T-helper 1 cell treated with Interleukin-12 subunit alpha and Interleukin-12 subunit beta and Interleukin-4 antibody, amounts not matched to agents 30 μg/mL and 1 μg/mL, for 36 hours (primary cell): ENCODE results near the gene CAMTA1.

Experiments used
- H3K27ac Mint-ChIP-seq: one replicate; pipeline ENCODE4 v1.8.0; 2021; ENCODE audit warnings: mild to moderate bottlenecking, mixed read lengths
- H3K27me3 Mint-ChIP-seq: one replicate; pipeline ENCODE4 v1.8.0; 2021; ENCODE audit warnings: low read depth, mixed read lengths
- H3K36me3 Mint-ChIP-seq: one replicate; pipeline ENCODE4 v1.8.0; 2021; ENCODE audit warnings: low read depth, mixed read lengths
- H3K4me1 Mint-ChIP-seq: one replicate; pipeline ENCODE4 v1.8.0; 2021; ENCODE audit warnings: low read depth, mixed read lengths
- H3K4me3 Mint-ChIP-seq: one replicate; pipeline ENCODE4 v1.8.0; 2021; ENCODE audit warnings: mild to moderate bottlenecking, moderate library complexity, mixed read lengths
- H3K9me3 Mint-ChIP-seq: one replicate; pipeline ENCODE4 v1.8.0; 2021; ENCODE audit warnings: mixed read lengths

Gene CAMTA1

DNA sequence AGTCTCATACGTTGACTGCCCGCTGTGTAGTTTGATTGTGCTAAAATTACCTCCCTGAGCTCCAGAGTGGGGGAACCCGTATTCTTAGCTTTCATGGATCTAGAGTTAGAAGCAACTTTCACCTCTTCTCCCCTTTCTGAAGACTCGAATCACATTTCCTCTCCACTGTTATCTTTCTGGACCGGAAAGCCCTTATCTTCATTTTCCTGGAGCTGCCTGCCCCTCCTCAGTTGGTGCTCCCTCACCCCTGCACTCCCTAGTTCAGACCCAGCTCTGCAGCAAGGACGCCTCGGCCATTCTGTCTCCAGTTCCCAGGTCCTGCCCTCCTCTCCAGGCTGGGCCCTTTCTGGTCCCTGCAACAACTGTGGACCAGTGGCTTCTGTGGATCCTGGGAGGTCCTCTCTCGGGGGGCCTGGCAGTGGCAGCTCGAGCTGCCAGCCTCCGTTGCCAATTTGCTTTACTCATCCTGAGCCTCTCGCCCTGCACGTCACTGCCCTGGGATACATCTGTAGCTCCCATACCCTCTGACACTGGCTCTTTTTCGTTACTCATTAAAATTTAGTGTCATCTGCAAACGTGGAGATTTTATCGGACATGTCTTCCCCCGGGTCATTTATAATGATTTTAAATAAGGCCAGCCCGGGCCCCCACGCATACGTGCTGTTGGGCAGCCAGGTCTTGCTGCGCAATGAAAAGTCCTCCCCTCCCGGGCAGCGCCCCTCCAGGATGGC lies 844.4 kb downstream of the CAMTA1 start:
- Mint-ChIP-seq H3K27ac (no peak overlapping the region), H3K4me1 (no peaks in the 10 kb centered on the region), H3K36me3 (no peaks in the 10 kb centered on the region), H3K27me3 (no peaks in the 10 kb centered on the region), H3K9me3 (no peaks in the 10 kb centered on the region), H3K4me3 (no peak overlapping the region)

DNA sequence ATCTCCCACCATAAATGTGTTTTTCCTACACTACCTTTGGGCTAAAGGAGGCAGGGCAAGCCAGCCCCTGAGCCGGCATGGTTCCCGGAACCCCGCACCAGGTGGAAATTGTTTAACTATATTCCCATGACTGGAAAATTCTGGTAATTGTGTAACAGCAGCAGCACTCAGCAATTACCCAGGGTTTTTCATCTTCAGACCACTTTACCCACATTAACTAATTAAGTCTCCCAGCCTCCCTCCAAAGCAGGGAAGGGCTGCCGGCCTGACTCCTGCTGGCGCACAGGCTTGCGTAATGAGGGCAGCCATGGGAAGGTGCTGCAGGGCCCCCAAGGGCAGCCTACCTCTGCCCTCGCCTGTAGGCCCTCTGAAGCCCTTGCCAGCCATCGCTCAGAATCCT lies 845.1 kb downstream of the CAMTA1 start:
- Mint-ChIP-seq H3K4me1 (no peaks in the 10 kb centered on the region), H3K9me3 (no peaks in the 10 kb centered on the region), H3K4me3 (no peak overlapping the region), H3K27ac (no peak overlapping the region), H3K27me3 (no peaks in the 10 kb centered on the region), H3K36me3 (no peaks in the 10 kb centered on the region)

DNA sequence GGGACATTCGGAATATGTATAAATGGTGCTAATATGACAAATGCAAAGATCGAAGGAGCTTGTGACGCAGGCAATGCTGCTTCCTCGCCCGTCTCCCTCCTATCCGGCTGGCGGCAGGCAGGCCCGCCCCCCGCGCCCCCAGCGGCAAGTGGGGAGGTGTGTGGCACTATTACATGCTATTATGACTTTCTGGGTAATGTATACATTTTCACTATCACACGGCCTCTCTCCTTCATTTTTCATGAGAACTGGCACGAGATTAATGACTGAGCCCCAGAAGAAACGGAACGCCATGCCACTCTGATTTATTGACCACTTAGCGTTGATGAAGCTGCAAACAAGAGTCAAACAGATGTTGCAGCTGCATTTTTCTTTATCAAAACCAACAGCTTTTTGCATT lies 846.9 kb downstream of the CAMTA1 start:
- H3K4me1 Mint-ChIP-seq = no peaks in the 10 kb centered on the region
- no peaks in the 10 kb centered on the region for H3K36me3 Mint-ChIP-seq
- no peak overlapping the region for H3K4me3 Mint-ChIP-seq
- no peaks in the 10 kb centered on the region for H3K27me3 Mint-ChIP-seq
- no peak overlapping the region for H3K27ac Mint-ChIP-seq
- no peaks in the 10 kb centered on the region for H3K9me3 Mint-ChIP-seq

DNA sequence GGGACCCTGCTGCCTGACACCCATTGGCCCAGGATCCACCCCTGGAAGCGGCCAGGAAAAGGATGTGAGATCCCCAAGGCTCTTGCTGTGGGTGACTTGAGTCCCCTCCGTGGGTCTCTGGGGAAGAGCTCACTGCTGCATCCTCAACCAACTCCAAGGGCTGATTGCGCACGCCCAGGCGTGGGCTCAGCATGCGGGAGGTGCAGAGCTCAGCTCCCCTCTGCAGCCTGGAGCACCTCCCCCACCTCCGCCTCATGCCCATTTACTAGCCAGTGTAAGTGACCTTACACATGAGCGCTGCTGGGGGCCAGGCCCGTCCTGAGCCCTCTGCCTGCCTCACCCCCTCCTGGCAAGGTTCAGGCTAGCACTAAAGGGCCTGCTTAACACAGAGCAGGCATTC lies 847.4 kb downstream of the CAMTA1 start:
- Mint-ChIP-seq H3K4me1 (no peaks in the 10 kb centered on the region), H3K27ac (no peak overlapping the region), H3K27me3 (no peaks in the 10 kb centered on the region), H3K36me3 (no peaks in the 10 kb centered on the region), H3K9me3 (no peaks in the 10 kb centered on the region), H3K4me3 (no peak overlapping the region)

DNA sequence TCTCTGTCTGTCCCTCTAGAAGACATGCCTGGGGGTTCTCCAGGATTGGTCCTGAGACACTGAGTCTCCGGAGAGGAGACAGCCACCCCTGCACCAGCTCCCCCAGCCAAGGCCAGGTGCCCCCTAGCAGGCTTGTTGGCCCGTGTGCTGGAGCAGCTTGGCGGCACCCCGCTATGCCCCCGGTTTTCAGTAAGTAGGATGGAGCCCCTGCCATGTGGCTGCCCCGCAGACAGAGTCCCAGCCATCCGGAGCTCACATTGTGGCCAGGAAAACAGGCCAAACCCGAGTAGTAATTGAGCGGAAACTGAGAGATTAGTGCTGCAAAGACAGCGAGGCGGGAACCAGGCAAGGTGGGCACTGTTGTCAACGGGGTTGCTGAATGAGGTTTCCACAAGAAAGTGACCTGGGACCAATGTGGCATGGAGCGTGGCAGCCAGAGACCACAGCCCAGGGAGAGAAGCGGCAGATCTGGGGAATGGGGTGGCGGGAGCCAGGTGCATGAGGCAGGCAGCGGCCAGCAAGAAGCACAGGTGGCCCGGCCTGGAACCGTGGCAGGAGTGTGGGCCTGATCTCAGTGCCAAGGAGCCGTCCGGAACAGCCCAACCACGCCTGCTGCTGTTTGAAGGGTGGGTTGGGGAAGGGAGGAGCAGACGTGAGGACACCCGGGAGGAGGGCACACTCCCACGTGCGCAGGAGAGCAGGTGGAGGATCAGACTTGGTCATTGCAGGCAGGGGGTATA lies 848.4 kb downstream of the CAMTA1 start:
- Mint-ChIP-seq H3K27me3 (no peaks in the 10 kb centered on the region), H3K36me3 (no peaks in the 10 kb centered on the region), H3K27ac (no peak overlapping the region), H3K9me3 (no peaks in the 10 kb centered on the region), H3K4me3 (no peak overlapping the region), H3K4me1 (no peaks in the 10 kb centered on the region)

DNA sequence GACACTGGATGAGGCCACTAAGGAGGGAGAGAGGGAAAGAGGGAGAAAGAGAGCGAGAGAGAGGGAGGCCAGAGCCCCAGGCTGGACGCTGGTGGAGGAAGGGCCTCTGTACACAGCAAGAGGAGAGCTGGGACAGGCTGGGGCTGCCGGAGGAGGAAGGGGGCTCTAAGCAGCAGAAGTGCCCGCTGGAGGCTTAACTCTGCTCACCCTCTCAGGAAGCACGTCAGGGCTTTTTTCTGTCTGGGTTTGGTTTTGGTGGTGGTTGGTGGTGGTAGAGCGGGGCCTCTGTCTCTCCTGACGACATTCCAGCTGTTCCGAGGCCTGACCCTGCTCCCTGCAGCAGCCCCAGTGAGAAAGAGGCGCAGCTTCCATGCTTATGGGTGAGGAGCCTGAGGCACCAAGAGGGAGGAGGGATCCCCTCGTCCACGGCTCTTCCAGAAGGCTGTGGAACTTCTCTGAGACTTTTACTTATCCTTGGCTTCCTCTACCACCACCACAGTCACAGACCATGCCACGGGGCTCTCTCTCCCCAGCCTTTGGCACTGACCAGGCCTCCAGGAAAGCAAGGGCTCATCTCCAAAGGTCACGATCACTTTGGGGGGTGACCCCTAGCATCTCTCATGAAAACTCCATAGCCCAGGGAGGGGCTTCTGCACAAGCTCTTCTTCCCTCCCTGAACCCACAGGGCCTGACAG lies 849.4 kb downstream of the CAMTA1 start:
- no peak overlapping the region for H3K4me3 Mint-ChIP-seq
- H3K27ac Mint-ChIP-seq = no peak overlapping the region
- H3K27me3 Mint-ChIP-seq = no peaks in the 10 kb centered on the region
- no peaks in the 10 kb centered on the region for H3K36me3 Mint-ChIP-seq
- H3K4me1 Mint-ChIP-seq = no peaks in the 10 kb centered on the region
- no peaks in the 10 kb centered on the region for H3K9me3 Mint-ChIP-seq

DNA sequence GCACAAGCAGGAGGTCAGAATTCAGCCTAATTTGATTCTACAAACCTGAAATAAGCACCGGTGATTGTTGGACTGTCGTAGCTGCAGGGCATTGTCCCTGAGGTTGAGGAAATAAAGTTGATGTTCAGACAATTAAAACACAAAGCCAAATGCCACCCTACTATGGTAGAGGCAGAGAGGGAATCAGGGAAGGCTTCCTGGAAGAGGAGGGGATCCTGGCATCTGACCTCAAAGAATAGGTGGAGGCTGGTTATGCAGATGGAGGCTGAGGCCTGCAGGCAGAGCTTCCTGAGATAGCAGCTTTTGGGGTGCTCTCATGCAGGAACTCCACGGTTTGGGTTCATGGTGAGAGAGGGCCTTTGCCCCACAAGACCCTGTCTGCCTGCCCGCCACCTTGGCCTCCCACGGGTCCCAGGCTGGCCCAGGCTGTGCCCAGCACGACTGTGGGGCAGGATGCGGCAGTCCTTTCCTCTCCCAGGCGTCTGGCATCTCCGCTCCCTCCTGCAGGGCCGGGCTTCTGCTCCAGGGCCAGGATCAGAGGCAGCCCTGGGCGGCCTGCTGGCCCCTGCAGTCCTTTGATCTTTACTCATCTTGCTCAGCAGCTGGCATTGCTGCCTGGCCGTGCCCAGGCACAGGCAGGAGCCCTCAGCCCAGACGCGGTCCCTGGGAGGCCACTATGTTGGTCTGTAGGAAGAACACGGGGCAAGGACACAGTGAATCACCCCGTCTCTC lies 851.7 kb downstream of the CAMTA1 start:
- no peaks in the 10 kb centered on the region for H3K36me3 Mint-ChIP-seq
- H3K27me3 Mint-ChIP-seq = no peaks in the 10 kb centered on the region
- H3K27ac Mint-ChIP-seq = no peak overlapping the region
- no peaks in the 10 kb centered on the region for H3K4me1 Mint-ChIP-seq
- no peaks in the 10 kb centered on the region for H3K9me3 Mint-ChIP-seq
- no peak overlapping the region for H3K4me3 Mint-ChIP-seq

DNA sequence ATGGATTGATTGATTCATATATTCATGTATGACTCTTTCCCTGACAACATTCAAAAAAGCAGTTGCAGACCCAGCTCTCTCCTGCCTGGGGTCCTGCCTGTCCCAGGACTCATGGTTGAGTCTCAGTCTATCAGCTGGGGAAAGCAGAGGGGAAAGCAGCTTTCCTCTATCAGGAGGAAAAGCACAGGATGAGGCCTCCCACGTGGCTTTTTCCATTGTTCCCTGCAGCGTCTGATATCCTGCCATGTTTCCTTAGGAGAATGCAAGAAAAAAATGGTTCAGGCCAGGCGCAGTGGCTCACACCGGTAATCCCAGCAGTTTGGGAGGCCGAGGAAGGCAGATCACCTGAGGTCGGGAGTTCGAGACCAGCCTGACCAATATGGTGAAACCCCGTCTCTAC lies 852.8 kb downstream of the CAMTA1 start:
- no peaks in the 10 kb centered on the region for H3K36me3 Mint-ChIP-seq
- no peak overlapping the region for H3K27ac Mint-ChIP-seq
- H3K4me1 Mint-ChIP-seq = no peaks in the 10 kb centered on the region
- no peak overlapping the region for H3K4me3 Mint-ChIP-seq
- H3K9me3 Mint-ChIP-seq = no peaks in the 10 kb centered on the region
- H3K27me3 Mint-ChIP-seq = no peaks in the 10 kb centered on the region

DNA sequence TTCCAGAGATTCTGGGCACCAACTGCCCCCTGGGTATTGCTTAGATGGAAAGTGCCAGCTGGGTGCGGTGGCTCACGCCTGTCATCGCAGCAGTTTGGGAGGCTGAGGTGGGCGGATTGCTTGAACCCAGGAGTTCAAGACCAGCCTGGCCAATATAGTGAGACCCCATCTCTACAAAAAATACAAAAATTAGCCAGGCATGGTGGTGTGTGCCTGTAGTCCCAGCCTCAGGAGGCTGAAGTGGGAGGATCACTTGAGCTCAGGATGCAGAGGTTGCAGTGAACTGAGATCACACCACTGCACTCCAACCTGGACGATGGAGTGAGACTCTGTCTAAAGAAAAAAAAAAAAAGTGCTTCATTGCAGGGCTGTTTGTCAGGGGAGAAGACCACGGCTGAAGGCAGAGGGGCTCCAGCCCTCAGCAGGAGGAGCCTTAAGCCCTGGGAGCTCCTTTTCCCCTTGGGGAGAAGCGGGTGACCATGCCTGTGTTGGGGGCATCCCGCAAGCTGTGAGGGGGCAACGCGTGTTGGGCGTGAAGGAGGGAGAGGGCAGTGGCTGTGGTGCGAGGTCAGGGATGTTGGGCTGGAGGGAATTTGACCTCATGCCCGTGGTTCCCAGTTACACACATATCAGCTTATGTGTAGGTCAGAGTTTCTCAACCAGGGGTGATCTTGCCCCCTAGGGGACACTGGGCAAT lies 854.3 kb downstream of the CAMTA1 start:
- H3K27ac Mint-ChIP-seq = no peak overlapping the region
- no peaks in the 10 kb centered on the region for H3K27me3 Mint-ChIP-seq
- H3K9me3 Mint-ChIP-seq = no peaks in the 10 kb centered on the region
- H3K4me1 Mint-ChIP-seq = no peaks in the 10 kb centered on the region
- no peaks in the 10 kb centered on the region for H3K36me3 Mint-ChIP-seq
- no peak overlapping the region for H3K4me3 Mint-ChIP-seq

DNA sequence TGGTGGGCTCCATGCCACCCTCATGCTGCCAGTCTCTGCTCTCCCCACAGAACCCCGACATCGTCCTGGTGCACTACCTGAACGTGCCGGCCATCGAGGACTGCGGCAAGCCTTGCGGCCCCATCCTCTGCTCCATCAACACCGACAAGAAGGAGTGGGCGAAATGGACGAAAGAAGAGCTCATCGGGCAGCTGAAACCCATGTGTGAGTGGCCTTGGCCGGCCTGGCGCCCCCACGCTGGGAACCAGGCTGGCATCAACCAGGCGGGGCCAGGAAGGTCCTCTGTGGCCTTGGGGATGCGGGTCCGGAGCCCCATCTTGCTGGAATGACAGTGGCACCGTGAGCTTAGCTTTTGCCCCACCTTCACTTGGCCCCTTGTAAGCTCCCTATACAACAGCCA lies 855.1 kb downstream of the CAMTA1 start:
- Mint-ChIP-seq H3K4me3 (no peak overlapping the region), H3K27me3 (no peaks in the 10 kb centered on the region), H3K27ac (no peak overlapping the region), H3K36me3 (no peaks in the 10 kb centered on the region), H3K4me1 (no peaks in the 10 kb centered on the region), H3K9me3 (no peaks in the 10 kb centered on the region)

DNA sequence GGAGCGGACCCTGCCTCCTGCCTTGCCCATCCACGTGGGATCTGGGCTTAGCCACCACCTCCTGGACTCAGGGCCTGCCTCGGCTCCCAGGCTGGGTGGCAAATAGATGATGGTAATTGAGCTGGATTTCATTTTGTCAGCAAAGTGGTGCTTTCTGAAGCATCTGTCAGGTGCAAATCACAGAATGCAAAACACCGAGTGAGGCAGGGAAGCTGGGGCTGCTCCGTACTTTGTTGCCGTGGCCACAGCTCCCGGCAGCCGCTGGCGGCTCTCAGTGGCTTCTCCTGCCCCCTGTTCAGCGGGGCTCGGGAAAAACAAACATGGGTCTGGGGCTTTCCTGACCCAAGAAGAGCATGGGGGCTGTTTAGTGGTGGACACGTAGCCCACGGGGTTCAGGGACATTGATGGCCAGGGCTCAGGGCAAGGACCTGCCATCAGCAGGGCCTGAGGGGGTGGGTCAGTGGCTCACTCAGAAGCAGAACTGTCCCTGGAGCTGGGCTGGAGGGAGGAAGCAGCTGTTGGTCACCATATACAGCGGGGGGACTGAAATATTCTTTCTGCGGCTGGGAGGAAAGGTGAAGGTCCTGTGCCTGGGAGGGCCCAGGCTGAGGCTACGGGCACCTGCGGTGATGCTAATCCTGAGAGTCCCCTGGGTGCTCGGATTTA lies 855.8 kb downstream of the CAMTA1 start:
- no peaks in the 10 kb centered on the region for H3K9me3 Mint-ChIP-seq
- no peak overlapping the region for H3K27ac Mint-ChIP-seq

DNA sequence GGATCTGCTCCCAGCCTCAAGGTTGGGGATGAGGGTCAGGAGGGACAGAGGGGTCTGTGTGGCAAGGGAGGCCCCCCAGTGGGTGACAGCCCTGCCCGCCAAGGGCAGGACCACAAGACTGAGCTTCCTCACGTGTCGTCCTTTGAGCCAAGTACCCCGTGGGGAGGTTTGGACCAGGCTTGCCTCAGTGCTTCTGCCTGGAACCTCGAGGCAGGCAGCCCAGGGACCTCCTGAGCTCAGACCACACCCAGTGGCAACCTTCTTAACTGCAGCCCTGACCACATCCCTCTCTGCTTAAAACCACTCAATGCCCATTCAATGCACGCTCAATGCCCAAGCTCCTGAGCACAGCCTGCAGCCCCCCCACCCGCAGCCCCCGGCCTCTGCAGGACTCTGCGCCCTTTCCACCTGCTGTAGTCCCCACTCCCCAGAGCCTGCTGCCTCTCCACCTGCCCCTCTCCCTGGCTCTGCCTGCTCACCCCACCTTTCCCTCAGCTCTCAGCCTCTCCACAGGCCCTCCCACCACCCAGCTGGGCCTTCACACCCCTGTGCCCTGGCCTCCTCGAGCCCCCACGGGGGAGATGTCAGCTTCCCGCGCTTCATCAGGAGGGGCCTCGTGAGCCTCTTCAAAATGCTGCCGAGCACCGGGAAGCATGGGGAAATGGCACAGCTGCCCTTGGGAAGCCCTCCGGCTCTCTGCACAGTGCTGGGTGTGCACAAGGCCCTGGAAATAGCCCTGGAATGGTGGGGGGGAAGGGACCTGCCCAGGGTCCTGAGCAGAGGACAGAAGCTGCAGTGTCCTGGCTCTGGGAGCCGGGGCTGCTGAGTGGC lies 856.5 kb downstream of the CAMTA1 start:
- Mint-ChIP-seq H3K4me1 (peaks cover 6% of the 10 kb centered on the region), H3K27me3 (no peaks in the 10 kb centered on the region), H3K36me3 (no peaks in the 10 kb centered on the region), H3K9me3 (no peaks in the 10 kb centered on the region), H3K27ac (no peak overlapping the region), H3K4me3 (no peak overlapping the region)

More for the DNA sequence above, 855.8 kb downstream of the CAMTA1 start:
- peaks cover 3% of the 10 kb centered on the region for H3K4me1 Mint-ChIP-seq
- no peaks in the 10 kb centered on the region for H3K36me3 Mint-ChIP-seq
- H3K4me3 Mint-ChIP-seq = no peak overlapping the region
- H3K27me3 Mint-ChIP-seq = no peaks in the 10 kb centered on the region

DNA sequence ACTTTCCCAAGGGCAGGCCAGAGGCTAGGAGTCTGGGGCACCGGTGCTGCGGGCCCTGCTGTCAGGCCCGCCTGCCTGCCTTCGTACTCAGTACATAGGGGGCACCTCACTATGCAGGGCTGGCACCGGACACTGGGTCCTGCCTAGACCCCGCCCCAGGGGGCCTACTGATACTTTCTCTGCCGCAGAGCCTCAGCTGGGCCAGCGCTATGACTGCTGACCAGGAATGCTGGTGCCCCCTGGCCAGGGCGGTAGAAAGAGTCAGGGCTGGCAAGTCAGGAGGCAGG lies 857.1 kb downstream of the CAMTA1 start:
- H3K27me3 Mint-ChIP-seq = no peaks in the 10 kb centered on the region
- H3K4me1 Mint-ChIP-seq = peaks cover 6% of the 10 kb centered on the region
- no peak overlapping the region for H3K27ac Mint-ChIP-seq
- H3K36me3 Mint-ChIP-seq = no peaks in the 10 kb centered on the region
- H3K4me3 Mint-ChIP-seq = no peak overlapping the region
- no peaks in the 10 kb centered on the region for H3K9me3 Mint-ChIP-seq
